ENCODE measurements around the gene IGSF3. TPM values are rescaled to one million over a fixed set of nuclear protein-coding genes. Genes with fewer than 3 reads are reported as not detected.

Gene IGSF3
- total and polyA plus RNA-seq, 10 of the 15 experiments (the other 5 are each of a cell fraction or from before 2014, with no cell fraction given): 1.4 to 18.0 (median 9.6) TPM

DNA sequence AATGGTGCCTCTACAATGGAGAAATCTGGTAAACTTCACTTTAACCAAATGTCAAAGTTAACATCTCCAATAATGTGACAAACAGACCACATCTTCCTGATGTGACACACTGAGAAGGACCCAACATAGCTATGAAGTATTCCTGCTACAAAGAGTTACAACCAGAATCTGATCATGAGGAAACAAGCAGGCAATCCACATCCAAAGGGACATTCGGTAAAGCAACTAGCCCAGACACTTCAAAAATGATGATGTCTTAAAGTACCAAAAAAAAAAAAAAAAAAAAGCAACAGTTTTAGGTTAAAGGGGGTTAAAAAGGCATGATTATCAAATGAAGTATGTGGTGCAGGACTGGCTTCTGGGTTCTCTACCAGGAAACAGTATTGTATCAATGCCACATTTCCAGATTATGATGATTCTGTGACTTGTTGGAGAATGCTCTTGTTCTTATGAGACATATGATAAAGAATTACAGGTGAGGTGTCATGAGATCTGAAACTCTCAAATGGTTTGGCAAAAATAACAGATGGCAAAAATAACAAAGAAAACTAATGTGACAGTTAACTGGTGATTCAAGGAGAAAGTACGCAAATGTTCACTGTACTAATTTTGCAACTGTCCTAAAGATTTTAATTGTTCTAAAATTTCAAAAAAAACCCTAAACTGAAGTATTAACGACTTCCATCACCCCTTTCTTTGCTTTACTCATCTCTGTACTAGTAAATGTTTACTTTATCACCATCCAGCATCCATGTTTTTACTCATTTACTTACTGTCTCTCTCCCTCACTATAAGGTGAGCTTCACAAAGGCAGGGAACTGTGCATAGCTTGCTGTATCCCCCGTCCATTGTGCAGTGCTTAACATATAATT lies 99.5 kb downstream of the IGSF3 start (continued):
- TF ChIP-seq RAD21 (IDR thresholded peaks at IDR 0.05; ENCODE audit: insufficient read depth, low read depth, low read length): no peak
- TF ChIP-seq IKZF2 (IDR thresholded peaks at IDR 0.05): peak; percentile 28 to 33; a peak in 2 of 4 replicates
- no peak for TF ChIP-seq SUPT20H (IDR thresholded peaks at IDR 0.05; ENCODE audit: borderline replicate concordance, control insufficient read depth, low read depth, low read length)
- TF ChIP-seq KDM1A (IDR thresholded peaks at IDR 0.05; ENCODE audit: borderline replicate concordance): no peak
- TF ChIP-seq STAT3 (IDR thresholded peaks at IDR 0.05; ENCODE audit: low read depth, low read length): no peak
- TF ChIP-seq, protein P1, sequence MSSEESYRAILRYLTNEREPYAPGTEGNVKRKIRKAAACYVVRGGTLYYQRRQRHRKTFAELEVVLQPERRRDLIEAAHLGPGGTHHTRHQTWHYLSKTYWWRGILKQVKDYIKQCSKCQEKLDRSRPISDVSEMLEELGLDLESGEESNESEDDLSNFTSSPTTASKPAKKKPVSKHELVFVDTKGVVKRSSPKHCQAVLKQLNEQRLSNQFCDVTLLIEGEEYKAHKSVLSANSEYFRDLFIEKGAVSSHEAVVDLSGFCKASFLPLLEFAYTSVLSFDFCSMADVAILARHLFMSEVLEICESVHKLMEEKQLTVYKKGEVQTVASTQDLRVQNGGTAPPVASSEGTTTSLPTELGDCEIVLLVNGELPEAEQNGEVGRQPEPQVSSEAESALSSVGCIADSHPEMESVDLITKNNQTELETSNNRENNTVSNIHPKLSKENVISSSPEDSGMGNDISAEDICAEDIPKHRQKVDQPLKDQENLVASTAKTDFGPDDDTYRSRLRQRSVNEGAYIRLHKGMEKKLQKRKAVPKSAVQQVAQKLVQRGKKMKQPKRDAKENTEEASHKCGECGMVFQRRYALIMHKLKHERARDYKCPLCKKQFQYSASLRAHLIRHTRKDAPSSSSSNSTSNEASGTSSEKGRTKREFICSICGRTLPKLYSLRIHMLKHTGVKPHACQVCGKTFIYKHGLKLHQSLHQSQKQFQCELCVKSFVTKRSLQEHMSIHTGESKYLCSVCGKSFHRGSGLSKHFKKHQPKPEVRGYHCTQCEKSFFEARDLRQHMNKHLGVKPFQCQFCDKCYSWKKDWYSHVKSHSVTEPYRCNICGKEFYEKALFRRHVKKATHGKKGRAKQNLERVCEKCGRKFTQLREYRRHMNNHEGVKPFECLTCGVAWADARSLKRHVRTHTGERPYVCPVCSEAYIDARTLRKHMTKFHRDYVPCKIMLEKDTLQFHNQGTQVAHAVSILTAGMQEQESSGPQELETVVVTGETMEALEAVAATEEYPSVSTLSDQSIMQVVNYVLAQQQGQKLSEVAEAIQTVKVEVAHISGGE (CRISPR knock-in tag; IDR thresholded peaks at IDR 0.05): no peak
- no peak for TF ChIP-seq SREBF1 (IDR thresholded peaks at IDR 0.05; ENCODE audit: low read length)
- no peak for TF ChIP-seq LARP7 (IDR thresholded peaks at IDR 0.05)
- TF ChIP-seq TCF3 (IDR thresholded peaks at IDR 0.05; ENCODE audit: borderline replicate concordance, insufficient read depth, low read depth, low read length): no peak
- TF ChIP-seq IRF4 (IDR thresholded peaks at IDR 0.05; ENCODE audit: low read depth, low read length): peak; percentile 34; the same call in 1 of the 2 replicates
- TF ChIP-seq RCOR1 (conservative IDR thresholded peaks at IDR 0.05; ENCODE audit: low read depth, low read length): 0 out of 2 replicates have a peak, but pooled peaks have one; percentile 29
- TF ChIP-seq SMAD1 (IDR thresholded peaks at IDR 0.05; ENCODE audit: low read depth, partially characterized antibody): peak; percentile 78
- no peak for TF ChIP-seq RFX5 (IDR thresholded peaks at IDR 0.05; ENCODE audit: low read depth, low read length)
- no peak for TF ChIP-seq RELA (IDR thresholded peaks at IDR 0.05; ENCODE audit: borderline replicate concordance, partially characterized antibody)
- no peak for TF ChIP-seq YBX1 (IDR thresholded peaks at IDR 0.05)
- TF ChIP-seq, protein P2, sequence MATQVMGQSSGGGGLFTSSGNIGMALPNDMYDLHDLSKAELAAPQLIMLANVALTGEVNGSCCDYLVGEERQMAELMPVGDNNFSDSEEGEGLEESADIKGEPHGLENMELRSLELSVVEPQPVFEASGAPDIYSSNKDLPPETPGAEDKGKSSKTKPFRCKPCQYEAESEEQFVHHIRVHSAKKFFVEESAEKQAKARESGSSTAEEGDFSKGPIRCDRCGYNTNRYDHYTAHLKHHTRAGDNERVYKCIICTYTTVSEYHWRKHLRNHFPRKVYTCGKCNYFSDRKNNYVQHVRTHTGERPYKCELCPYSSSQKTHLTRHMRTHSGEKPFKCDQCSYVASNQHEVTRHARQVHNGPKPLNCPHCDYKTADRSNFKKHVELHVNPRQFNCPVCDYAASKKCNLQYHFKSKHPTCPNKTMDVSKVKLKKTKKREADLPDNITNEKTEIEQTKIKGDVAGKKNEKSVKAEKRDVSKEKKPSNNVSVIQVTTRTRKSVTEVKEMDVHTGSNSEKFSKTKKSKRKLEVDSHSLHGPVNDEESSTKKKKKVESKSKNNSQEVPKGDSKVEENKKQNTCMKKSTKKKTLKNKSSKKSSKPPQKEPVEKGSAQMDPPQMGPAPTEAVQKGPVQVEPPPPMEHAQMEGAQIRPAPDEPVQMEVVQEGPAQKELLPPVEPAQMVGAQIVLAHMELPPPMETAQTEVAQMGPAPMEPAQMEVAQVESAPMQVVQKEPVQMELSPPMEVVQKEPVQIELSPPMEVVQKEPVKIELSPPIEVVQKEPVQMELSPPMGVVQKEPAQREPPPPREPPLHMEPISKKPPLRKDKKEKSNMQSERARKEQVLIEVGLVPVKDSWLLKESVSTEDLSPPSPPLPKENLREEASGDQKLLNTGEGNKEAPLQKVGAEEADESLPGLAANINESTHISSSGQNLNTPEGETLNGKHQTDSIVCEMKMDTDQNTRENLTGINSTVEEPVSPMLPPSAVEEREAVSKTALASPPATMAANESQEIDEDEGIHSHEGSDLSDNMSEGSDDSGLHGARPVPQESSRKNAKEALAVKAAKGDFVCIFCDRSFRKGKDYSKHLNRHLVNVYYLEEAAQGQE (IDR thresholded peaks at IDR 0.05; ENCODE audit: low read depth, low read length): no peak
- no peak; the same call in 1 of the 2 replicates for TF ChIP-seq POLR2AphosphoS2 (IDR thresholded peaks at IDR 0.05; ENCODE audit: low read depth, low read length)
- TF ChIP-seq NBN (IDR thresholded peaks at IDR 0.05): peak; percentile 71
- TF ChIP-seq CEBPB (IDR thresholded peaks at IDR 0.05; ENCODE audit: borderline replicate concordance in 1 of 2, low read depth in 2 of 2, low read length in 2 of 2): peak in 1 of 2 experiments; percentile 58; a peak in 1 of 4 replicates
- TF ChIP-seq, protein P3, sequence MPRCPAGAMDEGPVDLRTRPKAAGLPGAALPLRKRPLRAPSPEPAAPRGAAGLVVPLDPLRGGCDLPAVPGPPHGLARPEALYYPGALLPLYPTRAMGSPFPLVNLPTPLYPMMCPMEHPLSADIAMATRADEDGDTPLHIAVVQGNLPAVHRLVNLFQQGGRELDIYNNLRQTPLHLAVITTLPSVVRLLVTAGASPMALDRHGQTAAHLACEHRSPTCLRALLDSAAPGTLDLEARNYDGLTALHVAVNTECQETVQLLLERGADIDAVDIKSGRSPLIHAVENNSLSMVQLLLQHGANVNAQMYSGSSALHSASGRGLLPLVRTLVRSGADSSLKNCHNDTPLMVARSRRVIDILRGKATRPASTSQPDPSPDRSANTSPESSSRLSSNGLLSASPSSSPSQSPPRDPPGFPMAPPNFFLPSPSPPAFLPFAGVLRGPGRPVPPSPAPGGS (IDR thresholded peaks at IDR 0.05; ENCODE audit: borderline replicate concordance, insufficient read depth, low read depth, low read length, poor library complexity, severe bottlenecking): no peak
- TF ChIP-seq EP300 (IDR thresholded peaks at IDR 0.05; ENCODE audit: borderline replicate concordance in 1 of 2, control insufficient read depth in 1 of 2, low read depth in 2 of 2, low read length in 2 of 2): peak; percentile 84 to 95
- TF ChIP-seq ZBED1 (IDR thresholded peaks at IDR 0.05; ENCODE audit: borderline replicate concordance): peak; percentile 82; the same call in 1 of the 2 replicates
